H1 (cell line): ENCODE results near the gene OR10AD1. TPM values are rescaled to one million over a fixed set of nuclear protein-coding genes. Genes with fewer than 3 reads are reported as not detected.

Source experiments
- ASH2L ChIP-seq: fragments of 200-600, 300-600 bp; sonication (generic); IDR thresholded peaks from one replicate; pipeline ENCODE4 v1.7.1; 2017; ENCODE audit warnings: low read length
- BACH1 ChIP-seq: IDR thresholded peaks from 2 replicates; pipeline ENCODE4 v1.6.1; 2012; ENCODE audit warnings: low read length, improper control_type of control experiment
- CBX8 ChIP-seq: fragments of 300-800, 300-1000 bp; sonication (generic); IDR thresholded peaks from 2 replicates; pipeline ENCODE4 v1.7.1; 2016; ENCODE audit warnings: low read depth, low read length, borderline replicate concordance
- CEBPB ChIP-seq: IDR thresholded peaks from 2 replicates; pipeline ENCODE4 v1.6.1; 2012; ENCODE audit warnings: low read depth, low read length
- CREB1 ChIP-seq: IDR thresholded peaks from 2 replicates; pipeline ENCODE4 v1.6.1; 2012; ENCODE audit warnings: inconsistent platforms
- EGR1 ChIP-seq: IDR thresholded peaks from 2 replicates; pipeline ENCODE4 v1.6.1; 2011; ENCODE audit warnings: low read depth, low read length, borderline replicate concordance
- EP300 ChIP-seq, 2 experiments: IDR thresholded peaks; 1 replicate in 1 of 2; 2 replicates in 1 of 2; pipeline ENCODE4 v1.6.1; 2011 to 2012; ENCODE audit warnings: low read depth in 2 of 2, low read length in 2 of 2, mild to moderate bottlenecking in 2 of 2, borderline replicate concordance in 1 of 2, inconsistent platforms in 1 of 2, moderate library complexity in 1 of 2
- GABPA ChIP-seq: IDR thresholded peaks from 2 replicates; pipeline ENCODE4 v1.6.1; 2011; ENCODE audit warnings: mild to moderate bottlenecking, low read length, moderate library complexity, borderline replicate concordance; ENCODE audit not compliant: insufficient read depth
- HDAC6 ChIP-seq: IDR thresholded peaks from one replicate; pipeline ENCODE4 v1.7.1; 2012; ENCODE audit warnings: low read depth, mild to moderate bottlenecking, inconsistent platforms, low read length, moderate library complexity
- JUN ChIP-seq: IDR thresholded peaks from 2 replicates; pipeline ENCODE4 v1.6.1; 2011; ENCODE audit warnings: low read depth, mild to moderate bottlenecking, improper control_type of control experiment, low read length
- JUND ChIP-seq: IDR thresholded peaks from 2 replicates; pipeline ENCODE4 v1.6.1; 2011; ENCODE audit warnings: mild to moderate bottlenecking, improper control_type of control experiment, low read length
- KDM4A ChIP-seq: IDR thresholded peaks from one replicate; pipeline ENCODE4 v1.7.1; 2012; ENCODE audit warnings: low read depth, mild to moderate bottlenecking, moderate library complexity, low read length, inconsistent platforms; ENCODE audit not compliant: severe bottlenecking
- MAFK ChIP-seq: IDR thresholded peaks from 2 replicates; pipeline ENCODE4 v1.6.1; 2012; ENCODE audit warnings: low read depth, mild to moderate bottlenecking, improper control_type of control experiment, low read length
- POU5F1 ChIP-seq: IDR thresholded peaks from 2 replicates; pipeline ENCODE4 v1.6.1; 2011; ENCODE audit warnings: low read depth, mild to moderate bottlenecking, low read length, moderate library complexity
- RAD21 ChIP-seq, 2 experiments: IDR thresholded peaks in 1 of 2; conservative IDR thresholded peaks in 1 of 2; 2 replicates each; pipeline ENCODE4 v1.6.1; 2011; ENCODE audit warnings: low read depth in 2 of 2, low read length in 2 of 2, improper control_type of control experiment in 1 of 2, inconsistent platforms in 1 of 2, mild to moderate bottlenecking in 1 of 2, moderate library complexity in 1 of 2
- RXRA ChIP-seq: IDR thresholded peaks from 2 replicates; pipeline ENCODE4 v1.6.1; 2011; ENCODE audit warnings: low read depth, mild to moderate bottlenecking, low read length, moderate library complexity; ENCODE audit not compliant: insufficient read depth
- TAF7 ChIP-seq: optimal IDR thresholded peaks from 2 replicates; pipeline ENCODE3; 2011; ENCODE audit warnings: low read depth, mild to moderate bottlenecking, inconsistent platforms, low read length, moderate library complexity, borderline replicate concordance
- TEAD4 ChIP-seq: IDR thresholded peaks from 2 replicates; pipeline ENCODE4 v1.6.1; 2012; ENCODE audit warnings: low read depth, low read length, inconsistent platforms, mixed read lengths
- polyA plus RNA-seq, 7 experiments: library from polyadenylated mRNA; depleted of rRNA in 3 of 7; stranded (reverse) in 5 of 7; unstranded in 2 of 7; fragments of >200 nt in 5 of 7; fragments of 200-250 nt in 2 of 7; gene quantifications; 1 replicate in 5 of 7; 2 replicates in 1 of 7; 4 replicates in 1 of 7; pipeline versions ENCODE4 v1.2.1 to v1.2.3, GENCODE V29; 2011 to 2013; ENCODE audit warnings: missing spikeins in 2 of 7, mixed read lengths in 2 of 7
- total RNA-seq: library from RNA; stranded (reverse); fragmentation: NEBNext Ultra II Directional; extraction: Animal tissue kit (Norgen Biotek cat#: 25700); gene quantifications from 2 replicates; pipeline ENCODE4 v1.2.1, GENCODE V29; 2021
- TF ChIP-seq, protein P1 (sequence below): IDR thresholded peaks from 2 replicates; pipeline ENCODE4 v1.6.1; 2012; ENCODE audit warnings: inconsistent platforms
- TF ChIP-seq, protein P2 (sequence below): IDR thresholded peaks from 2 replicates; pipeline ENCODE4 v1.6.1; 2012; ENCODE audit warnings: inconsistent platforms
- TF ChIP-seq, protein P3 (sequence below), 3 experiments: IDR thresholded peaks; 1 replicate in 2 of 3; 2 replicates in 1 of 3; pipeline versions ENCODE4 v1.5.1 to v1.6.1; 2011; ENCODE audit warnings: low read length in 3 of 3, mild to moderate bottlenecking in 3 of 3, inconsistent platforms in 2 of 3, low read depth in 1 of 3, moderate library complexity in 1 of 3; ENCODE audit not compliant: insufficient read depth in 1 of 3; ENCODE audit errors: control extremely low read depth in 1 of 3

OR10AD1 gene
- total and polyA plus RNA-seq, 2 of the 8 experiments (the other 6 are each of a cell fraction or from before 2014, with no cell fraction given), result not detected

DNA sequence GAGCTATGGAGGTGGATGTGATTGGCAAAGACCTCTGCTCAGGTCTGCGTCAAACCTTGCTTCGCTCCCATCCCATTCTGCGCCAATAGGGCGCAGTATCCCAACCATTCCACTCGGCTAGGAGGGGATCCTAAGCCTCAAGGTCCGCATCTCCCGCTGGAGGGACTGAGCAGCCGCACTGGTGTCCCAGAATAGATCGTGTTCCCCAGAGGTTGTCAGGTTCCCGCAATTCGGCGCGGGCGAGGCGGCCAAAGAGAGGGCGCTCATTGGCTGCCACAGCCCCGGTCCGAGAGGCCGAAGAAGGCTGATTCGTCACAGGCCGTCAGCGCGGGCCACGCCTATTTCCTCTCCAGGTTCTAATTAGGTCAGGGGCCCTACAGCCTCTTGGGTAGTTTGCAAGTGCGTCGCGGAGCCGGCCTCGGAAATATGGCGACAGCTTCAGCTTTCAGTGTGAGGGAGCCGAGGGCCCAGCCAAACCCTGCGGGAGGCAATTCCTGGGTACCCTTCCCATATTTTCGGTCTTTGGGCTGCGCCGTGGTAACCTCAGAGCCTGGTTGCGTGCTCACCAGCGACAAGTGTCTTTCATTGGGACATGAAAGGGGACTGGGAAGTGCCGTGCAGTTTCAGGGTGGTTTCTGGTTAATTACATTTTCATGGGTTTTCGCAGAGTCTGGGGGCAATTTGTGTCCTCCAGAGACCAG is 5.0 kb downstream of the OR10AD1 start (continued):
- TF ChIP-seq JUN (no peak), CREB1 (peak; percentile 86), JUND (no peak), CBX8 (no peak), TAF7 (peak; percentile 72), RXRA (no peak), HDAC6 (no peak), EP300 (IDR thresholded peaks at IDR 0.05; ENCODE audit: borderline replicate concordance in 1 of 2, low read depth in 2 of 2, low read length in 2 of 2) (no peak), KDM4A (peak; percentile 86), TEAD4 (no peak), RAD21 (IDR thresholded peaks at IDR 0.05 in 1 of 2, conservative IDR thresholded peaks at IDR 0.05 in 1 of 2; ENCODE audit: low read depth in 2 of 2, low read length in 2 of 2) (peak; percentile 17 to 29; a peak in 3 of 4 replicates), EGR1 (no peak), ASH2L (peak; percentile 70), BACH1 (peak; percentile 36; the same call in 1 of the 2 replicates), POU5F1 (no peak), GABPA (no peak), MAFK (no peak), CEBPB (no peak)
- TF ChIP-seq, protein P1, sequence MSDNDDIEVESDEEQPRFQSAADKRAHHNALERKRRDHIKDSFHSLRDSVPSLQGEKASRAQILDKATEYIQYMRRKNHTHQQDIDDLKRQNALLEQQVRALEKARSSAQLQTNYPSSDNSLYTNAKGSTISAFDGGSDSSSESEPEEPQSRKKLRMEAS, result peak; percentile 75
- TF ChIP-seq, protein P2, sequence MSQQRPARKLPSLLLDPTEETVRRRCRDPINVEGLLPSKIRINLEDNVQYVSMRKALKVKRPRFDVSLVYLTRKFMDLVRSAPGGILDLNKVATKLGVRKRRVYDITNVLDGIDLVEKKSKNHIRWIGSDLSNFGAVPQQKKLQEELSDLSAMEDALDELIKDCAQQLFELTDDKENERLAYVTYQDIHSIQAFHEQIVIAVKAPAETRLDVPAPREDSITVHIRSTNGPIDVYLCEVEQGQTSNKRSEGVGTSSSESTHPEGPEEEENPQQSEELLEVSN, result peak; percentile 86
- TF ChIP-seq, protein P3, sequence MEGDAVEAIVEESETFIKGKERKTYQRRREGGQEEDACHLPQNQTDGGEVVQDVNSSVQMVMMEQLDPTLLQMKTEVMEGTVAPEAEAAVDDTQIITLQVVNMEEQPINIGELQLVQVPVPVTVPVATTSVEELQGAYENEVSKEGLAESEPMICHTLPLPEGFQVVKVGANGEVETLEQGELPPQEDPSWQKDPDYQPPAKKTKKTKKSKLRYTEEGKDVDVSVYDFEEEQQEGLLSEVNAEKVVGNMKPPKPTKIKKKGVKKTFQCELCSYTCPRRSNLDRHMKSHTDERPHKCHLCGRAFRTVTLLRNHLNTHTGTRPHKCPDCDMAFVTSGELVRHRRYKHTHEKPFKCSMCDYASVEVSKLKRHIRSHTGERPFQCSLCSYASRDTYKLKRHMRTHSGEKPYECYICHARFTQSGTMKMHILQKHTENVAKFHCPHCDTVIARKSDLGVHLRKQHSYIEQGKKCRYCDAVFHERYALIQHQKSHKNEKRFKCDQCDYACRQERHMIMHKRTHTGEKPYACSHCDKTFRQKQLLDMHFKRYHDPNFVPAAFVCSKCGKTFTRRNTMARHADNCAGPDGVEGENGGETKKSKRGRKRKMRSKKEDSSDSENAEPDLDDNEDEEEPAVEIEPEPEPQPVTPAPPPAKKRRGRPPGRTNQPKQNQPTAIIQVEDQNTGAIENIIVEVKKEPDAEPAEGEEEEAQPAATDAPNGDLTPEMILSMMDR (IDR thresholded peaks at IDR 0.05; ENCODE audit: control extremely low read depth in 1 of 3, insufficient read depth in 1 of 3, low read depth in 1 of 3, low read length in 3 of 3), result peak; percentile 11 to 48 (median 39); a peak in 2 of 4 replicates
